HG03354 (cell line): ENCODE measurements around the gene LY6G6F.

ENCODE experiments used
- ATAC-seq: cut with Tn5 transposase; IDR thresholded peaks from one replicate; pipeline ENCODE4 v1.9.1; 2021; ENCODE audit warnings: mild to moderate bottlenecking; ENCODE audit not compliant: unreplicated experiment, poor library complexity, severe bottlenecking

Gene LY6G6F

GRCh38 chr6:31721351-31722020 is 14.8 kb downstream of the LY6G6F start, which contains the start of gene LY6G6C:
TSS of gene LY6G6C (minus strand) at chr6:31721746. CDS start at chr6:31721679, 67 bp downstream.
- no peak for ATAC-seq

- no peak for ATAC-seq
Measured at GRCh38 chr6:31722173-31722572, 15.5 kb downstream of the LY6G6F start.

GRCh38 chr6:31723245-31723979 is 16.7 kb downstream of the LY6G6F start, which contains the start of gene MPIG6B:
TSS of gene MPIG6B (plus strand) at chr6:31723373. CDS start at chr6:31723384, 11 bp downstream.
- no peak for ATAC-seq

- ATAC-seq, result no peak
Measured at GRCh38 chr6:31723980-31724691, 17.5 kb downstream of the LY6G6F start.

GRCh38 chr6:31725502-31726350 is 19.1 kb downstream of the LY6G6F start:
- no peak for ATAC-seq

GRCh38 chr6:31727034-31727716 is 20.5 kb downstream of the LY6G6F start:
- ATAC-seq, result peak; percentile 67

GRCh38 chr6:31727717-31728671 is 21.3 kb downstream of the LY6G6F start:
- no peak for ATAC-seq

- ATAC-seq, result no peak
Measured at GRCh38 chr6:31728767-31729514, 22.3 kb downstream of the LY6G6F start, which contains the start of gene DDAH2. TSS of gene DDAH2 (minus strand) at chr6:31729299. CDS start at chr6:31729161, 138 bp downstream.

- peak; percentile 51 for ATAC-seq
Measured at GRCh38 chr6:31729515-31729978, 22.9 kb downstream of the LY6G6F start.

- ATAC-seq, result peak; percentile 33
Measured at GRCh38 chr6:31729979-31730630, 23.4 kb downstream of the LY6G6F start.

- no peak for ATAC-seq
Measured at GRCh38 chr6:31730631-31731086, 24.0 kb downstream of the LY6G6F start.

GRCh38 chr6:31732029-31732428 is 25.4 kb downstream of the LY6G6F start:
- no peak for ATAC-seq

- no peak for ATAC-seq
Measured at GRCh38 chr6:31733734-31734133, 27.1 kb downstream of the LY6G6F start.

- ATAC-seq, result no peak
Measured at GRCh38 chr6:31734247-31734820, 27.7 kb downstream of the LY6G6F start.

- no peak for ATAC-seq
Measured at GRCh38 chr6:31734821-31735406, 28.2 kb downstream of the LY6G6F start.
